Forelimb muscle (tissue), 1 donor: ENCODE results near the gene SLC39A11. TPM values are rescaled to one million over a fixed set of nuclear protein-coding genes. Genes with fewer than 3 reads are reported as not detected.
"Not testable (repeated sequence)": the region's sequence is repeated elsewhere in the genome, so short reads cannot be mapped to it uniquely, and the experiment has no call there.

Source experiments
- DNase-seq: peaks from one replicate; pipeline ENCODE4 v3.0.0-alpha.2; 2013; ENCODE audit warnings: low read depth
- polyA plus RNA-seq: library from polyadenylated mRNA; unstranded; fragments of 120-200 nt; gene quantifications from one replicate; pipeline ENCODE4 v1.2.1, GENCODE V29; 2013; ENCODE audit not compliant: insufficient read length

SLC39A11 gene
- polyA plus RNA-seq, 1 donor, result 11.9 TPM

GRCh38 chr17:73011016-73011486 lies 81.4 kb downstream of the SLC39A11 start:
- no peak for DNase-seq

DNA sequence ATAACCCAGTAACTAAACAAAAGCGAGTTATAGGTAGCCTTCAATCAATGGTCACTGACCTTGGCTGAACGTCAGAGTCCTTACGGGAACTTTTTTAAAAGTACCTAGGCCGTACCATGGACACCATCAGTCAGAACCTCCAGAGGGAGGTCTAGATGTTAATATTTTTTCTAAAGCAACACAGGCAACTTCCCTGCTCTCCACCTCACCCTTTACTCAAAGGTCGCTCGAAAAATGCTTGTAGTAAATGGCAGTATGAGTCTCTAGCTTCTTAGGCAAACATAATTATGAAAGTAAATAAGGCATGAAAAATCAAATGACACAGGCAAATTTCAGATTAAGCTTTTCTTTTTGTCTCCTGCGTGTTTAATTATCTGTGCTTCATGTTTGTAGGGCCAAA lies 82.1 kb downstream of the SLC39A11 start:
- DNase-seq, result no peak

DNA sequence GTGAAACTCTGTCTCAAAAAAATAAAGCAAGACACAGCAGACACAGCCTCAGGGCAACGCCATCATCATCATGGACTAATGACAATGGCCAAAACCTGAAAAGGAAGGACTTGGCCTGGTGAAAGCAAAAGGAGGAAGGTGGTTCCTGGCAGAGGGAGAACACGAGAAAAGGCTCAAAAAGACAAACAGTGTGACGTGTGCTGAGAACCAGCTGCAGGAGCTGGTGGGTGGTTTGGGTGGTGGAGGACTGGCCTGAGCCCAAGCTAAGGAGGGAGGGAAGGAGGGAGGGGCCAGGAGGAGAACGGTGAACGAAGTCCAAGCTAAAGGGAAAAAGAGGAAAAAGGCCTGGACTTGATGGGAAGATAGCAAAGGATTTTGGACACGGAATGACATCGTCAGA lies 85.1 kb downstream of the SLC39A11 start:
- DNase-seq, result no peak

- no peak for DNase-seq
These were observed 87.1 kb downstream of the SLC39A11 start for GRCh38 chr17:73005360-73005759.

GRCh38 chr17:73003487-73003886 lies 89.0 kb downstream of the SLC39A11 start:
- no peak for DNase-seq

DNA sequence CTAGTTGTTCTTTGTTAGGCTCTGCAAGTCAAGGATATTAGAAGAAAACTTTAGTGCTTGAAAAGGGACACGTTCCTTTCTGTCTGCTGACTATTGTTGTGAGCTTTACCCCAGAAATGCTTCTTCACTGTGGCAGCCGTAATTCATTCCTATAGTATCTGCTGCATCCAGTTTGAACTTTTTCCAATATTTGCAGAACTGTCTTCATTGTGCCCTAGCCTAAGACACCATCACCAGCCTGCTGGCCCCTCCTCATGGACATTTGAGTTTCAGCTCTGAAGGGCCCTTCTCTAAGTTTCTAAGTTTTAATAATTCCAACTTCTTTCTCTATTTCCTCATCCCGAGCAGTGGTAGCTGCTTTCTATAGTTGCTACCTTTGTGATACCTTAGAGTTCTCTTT lies 91.7 kb downstream of the SLC39A11 start:
- no peak for DNase-seq

DNA sequence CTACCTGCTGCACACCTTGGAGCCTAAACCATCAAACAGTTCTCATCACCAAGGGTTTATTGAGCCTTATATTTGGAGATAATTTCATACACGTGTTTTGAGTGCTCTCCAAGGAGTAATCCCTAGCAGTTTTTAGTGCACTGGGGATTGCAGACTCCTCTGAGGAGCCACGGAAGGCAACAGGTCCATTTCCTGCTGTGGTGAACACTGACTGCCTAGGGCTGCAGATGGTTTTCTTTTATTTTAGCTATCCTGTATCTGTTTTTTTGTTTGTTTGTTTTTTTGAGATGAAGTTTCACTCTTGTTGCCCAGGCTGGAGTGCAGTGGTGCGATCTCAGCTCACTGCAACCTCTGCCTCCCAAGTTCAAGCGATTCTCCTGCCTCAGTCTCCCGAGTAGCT lies 93.0 kb downstream of the SLC39A11 start:
- DNase-seq, result not testable (repeated sequence)

DNA sequence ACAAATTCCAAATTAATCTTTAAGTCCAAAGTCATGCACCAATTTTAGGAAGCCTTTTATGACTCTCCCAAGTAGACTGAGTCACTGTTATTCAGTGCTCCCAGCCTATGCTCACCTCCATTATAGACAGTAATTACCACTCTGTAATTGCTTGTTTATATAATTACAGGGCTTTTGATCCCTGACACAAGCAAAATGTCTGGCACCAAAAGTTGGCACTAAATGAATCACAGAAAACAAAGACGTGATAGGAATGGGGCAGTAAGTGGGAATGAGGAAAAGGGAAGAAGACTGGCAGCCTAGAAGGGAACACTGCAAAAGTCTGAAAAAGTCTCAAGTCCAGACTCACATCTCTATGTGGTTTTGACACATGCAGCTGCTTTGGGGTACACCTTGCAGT lies 94.1 kb downstream of the SLC39A11 start:
- no peak for DNase-seq

- DNase-seq, result no peak
These were observed 94.9 kb downstream of the SLC39A11 start for GRCh38 chr17:72997559-72997958.

DNA sequence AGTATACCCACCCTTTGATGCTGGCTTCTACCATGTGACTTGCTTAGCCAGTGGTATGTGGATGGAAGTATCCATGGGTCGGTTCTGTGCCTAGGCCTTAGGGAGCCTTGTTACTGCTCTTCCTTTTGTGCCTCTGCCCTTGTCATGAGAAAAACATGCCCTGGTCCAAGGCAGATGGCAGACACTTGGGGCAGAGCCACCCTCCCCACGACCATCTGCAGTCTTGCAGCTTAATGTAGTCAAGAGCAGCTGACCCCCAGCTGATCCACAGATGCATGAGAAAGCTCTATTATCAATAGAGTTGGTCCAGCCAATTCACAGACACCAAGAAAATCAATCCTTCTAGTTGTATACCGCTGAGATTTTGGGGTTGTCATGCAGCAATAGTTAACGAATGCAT lies 95.7 kb downstream of the SLC39A11 start:
- no peak for DNase-seq

DNA sequence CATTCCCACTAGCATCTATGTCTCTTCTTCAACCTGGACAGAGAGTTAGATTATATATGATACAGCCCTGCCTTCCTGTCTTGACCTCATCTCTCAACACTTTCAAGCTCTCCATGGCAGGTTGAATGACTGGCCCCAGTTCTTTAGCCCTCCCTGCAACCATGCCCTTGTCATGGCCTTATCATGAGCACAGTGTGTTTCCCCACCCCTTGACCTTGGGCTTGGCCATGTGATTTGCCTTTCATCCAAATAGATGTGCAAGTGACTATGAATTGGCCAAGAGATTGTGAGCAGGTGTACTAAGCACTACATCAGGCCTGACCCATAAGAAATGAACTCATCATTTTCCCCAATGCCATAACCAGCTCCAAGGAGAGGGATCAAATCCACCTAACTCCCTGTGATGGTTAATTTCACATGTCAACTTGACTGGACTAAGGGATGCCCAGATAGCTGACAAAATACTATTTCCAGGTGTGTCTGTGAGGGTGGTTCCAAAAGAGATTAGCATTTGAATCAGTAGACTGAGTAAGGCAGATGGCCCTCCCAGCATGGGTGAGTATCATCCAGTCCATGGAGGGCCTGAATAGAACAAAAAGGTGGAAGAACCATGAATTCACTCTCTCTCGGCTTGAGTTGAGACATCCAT lies 97.4 kb downstream of the SLC39A11 start:
- DNase-seq, result no peak

DNA sequence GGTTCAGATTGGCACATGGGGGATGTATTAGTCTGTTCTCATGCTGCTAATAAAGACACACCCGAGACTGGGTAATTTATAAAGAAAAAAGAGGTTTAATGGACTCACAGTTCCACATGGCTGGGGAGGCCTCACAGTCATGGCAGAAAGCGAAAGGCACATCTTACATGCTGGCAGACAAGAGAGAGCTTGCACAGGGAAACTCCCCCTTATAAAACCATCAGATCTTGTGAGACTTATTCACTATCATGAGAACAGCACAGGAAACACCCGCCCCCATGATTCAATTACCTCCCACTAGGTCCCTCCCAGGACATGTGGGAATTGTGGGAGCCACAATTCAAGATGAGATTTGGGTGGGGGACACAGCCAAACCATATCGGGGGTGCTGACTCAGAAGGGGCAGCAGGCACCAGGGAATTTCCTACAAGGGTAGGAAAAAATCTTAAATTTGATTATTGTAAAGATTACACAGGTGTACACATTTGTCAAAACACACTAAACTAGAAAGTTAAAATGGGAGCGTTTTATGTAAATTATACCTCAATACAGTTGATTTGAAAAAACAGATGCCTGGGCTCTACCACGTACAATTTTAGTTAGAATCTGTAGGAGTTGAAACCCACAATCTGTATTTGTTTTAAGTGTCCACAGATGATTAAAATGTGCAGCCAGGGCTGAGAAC lies 99.6 kb downstream of the SLC39A11 start:
- not testable (repeated sequence) for DNase-seq

DNA sequence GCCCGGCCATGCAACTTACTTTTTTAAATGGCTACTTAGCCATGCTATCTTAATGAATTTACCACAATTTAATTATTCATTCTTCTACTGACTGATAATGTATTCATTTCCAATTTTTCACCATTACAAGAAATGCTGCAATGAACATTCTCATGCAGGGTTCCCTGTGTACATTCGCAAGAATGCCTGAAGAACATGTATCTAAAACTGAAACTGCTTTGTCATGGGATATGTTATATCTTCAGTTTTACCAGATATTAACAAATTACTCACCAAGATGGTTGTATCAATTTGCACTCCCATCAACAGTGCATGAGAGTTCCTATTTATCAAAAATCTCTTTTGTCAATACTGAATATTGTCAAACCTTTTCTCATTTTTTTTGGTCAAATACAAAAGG lies 100.8 kb downstream of the SLC39A11 start:
- DNase-seq, result no peak

- no peak for DNase-seq
These were observed 103.3 kb downstream of the SLC39A11 start for GRCh38 chr17:72989074-72989610.

GRCh38 chr17:72988451-72988850 lies 104.0 kb downstream of the SLC39A11 start:
- DNase-seq, result no peak

DNA sequence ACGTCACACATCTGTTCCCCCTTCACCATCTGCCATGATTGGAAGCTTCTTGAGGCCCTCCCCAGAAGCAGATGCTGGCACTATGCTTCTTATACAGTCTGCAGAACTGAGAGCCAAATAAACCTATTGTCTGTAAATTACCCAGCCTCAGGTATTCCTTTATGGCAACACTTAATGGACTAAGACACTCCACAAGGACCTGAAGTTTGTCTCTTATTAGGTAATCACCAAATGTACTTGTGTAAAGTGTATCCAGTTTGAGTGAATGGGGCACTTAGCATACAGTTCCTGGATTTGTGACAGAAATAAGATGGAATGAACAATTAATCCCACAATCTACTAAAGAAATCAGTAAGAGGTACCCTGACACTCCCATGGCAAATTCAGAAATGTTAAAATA lies 105.3 kb downstream of the SLC39A11 start:
- DNase-seq, result no peak

- peak; percentile 8 for DNase-seq
These were observed 106.4 kb downstream of the SLC39A11 start for GRCh38 chr17:72985882-72986720.

- no peak for DNase-seq
These were observed 107.6 kb downstream of the SLC39A11 start for GRCh38 chr17:72984926-72985325.

DNA sequence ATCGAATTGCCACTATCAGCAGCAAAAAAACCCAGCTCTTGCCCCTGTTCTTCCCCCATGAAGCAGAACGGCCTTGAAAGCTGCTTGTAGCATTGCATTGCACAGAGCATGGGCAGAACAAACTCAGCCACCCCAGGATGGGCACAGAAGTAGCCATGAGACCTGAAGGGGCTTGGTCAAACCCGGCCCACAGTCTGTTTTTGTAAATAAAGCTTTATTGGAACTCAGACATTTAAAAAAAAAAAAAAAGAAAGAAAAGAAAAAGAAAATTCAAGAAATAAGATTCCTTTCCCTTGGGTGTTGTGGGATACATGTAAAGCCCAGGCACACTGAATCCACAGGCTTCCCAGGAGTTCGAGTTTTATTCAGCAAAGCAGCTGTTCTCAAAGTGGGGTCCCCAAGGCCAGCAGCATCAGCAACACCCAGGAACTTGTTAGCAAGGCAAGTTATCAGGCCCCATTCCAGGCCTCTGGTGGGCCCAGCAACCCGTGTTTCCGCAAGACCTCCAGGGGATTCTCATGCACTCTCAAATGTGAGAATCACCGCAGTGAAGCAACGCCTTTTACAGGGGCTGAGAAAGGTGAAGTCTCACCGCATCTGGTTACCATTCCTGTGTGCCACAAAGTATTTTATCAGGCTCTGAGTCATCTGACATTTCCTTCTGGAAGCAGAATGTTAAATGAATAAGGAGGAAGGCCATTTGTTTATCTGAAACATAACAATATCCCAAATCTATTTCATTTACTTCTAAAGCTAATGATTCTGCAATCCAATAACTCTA lies 108.2 kb downstream of the SLC39A11 start:
- DNase-seq, result no peak

- DNase-seq, result no peak
These were observed 109.8 kb downstream of the SLC39A11 start for GRCh38 chr17:72982680-72983079.

GRCh38 chr17:72978593-72979218 lies 113.8 kb downstream of the SLC39A11 start:
- no peak for DNase-seq
